NCI-H1417 (cell line): ENCODE results near the gene GRPEL2.
A peak's percentile ranks its signal among the peaks of the same experiment; 100 is the strongest.

Source experiments
- DNase-seq, 3 experiments: peaks; one replicate each; lab custom pipeline; 2025; lab: John Stamatoyannopoulos, UW

Gene GRPEL2

GRCh38 chr5:149357370-149358293, 12.3 kb downstream of the GRPEL2 start, which contains the start of gene PCYOX1L:
Gene PCYOX1L, plus strand, starts transcription at chr5:149358046. Its CDS starts 23 bp downstream, at chr5:149358069.
- DNase-seq = peak; percentile 90 to 95 (median 92)

GRCh38 chr5:149358294-149358651, 13.0 kb downstream of the GRPEL2 start:
- DNase-seq = peak; percentile 21 to 83 (median 66)

DNA sequence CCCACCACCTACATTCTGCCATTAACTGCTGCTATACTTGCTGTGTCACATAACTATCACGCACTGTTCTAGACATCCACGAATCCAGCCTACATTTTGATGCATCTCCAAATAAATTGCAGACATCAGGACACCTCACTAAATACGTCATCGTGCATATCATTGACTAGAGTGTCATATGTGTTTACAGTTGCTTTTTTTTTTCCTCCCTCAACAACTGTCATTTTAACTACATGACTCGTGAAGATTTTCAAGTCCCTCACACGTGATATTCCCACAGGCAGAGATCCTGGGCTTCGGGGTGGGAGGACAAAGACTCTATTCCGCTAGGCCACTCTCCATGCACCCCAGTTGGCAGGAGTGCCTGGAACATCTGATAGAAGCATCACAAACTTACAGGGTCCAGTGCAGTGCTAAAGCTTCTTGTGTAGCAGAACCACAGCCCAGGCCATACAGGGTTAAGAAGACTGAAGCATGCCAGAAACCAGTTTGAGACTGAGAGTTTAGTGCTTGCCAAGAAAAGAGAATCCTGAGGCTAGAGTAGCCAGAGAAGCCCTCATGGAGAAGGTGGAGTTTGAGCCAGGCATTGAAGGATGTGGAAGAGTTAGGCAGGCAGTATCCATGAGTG, 13.7 kb downstream of the GRPEL2 start:
- DNase-seq = no peak

DNA sequence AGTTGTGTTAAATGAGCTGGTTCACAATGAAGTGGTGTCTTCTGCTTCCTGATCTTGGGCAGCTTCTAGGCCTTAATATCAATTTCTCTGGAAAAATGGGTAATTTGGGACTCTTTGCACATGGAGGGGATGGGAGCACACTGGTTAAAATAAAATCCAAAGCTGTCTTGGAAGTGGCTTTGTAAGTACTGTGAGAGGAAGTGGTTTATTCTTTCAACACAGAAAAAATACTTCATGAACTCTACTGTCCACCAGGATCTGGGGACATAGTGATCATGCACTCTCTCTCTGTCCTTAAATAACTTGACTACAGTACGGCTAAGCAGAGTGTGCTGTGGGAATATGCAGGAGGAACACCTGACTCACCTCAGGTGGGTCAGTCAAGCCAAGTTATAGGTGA, 15.0 kb downstream of the GRPEL2 start:
- DNase-seq = no peak

GRCh38 chr5:149362541-149362940, 17.2 kb downstream of the GRPEL2 start:
- DNase-seq = no peak

- DNase-seq = no peak
Observed at GRCh38 chr5:149363358-149363757, 18.1 kb downstream of the GRPEL2 start.

GRCh38 chr5:149363936-149364335, 18.6 kb downstream of the GRPEL2 start:
- no peak for DNase-seq

DNA sequence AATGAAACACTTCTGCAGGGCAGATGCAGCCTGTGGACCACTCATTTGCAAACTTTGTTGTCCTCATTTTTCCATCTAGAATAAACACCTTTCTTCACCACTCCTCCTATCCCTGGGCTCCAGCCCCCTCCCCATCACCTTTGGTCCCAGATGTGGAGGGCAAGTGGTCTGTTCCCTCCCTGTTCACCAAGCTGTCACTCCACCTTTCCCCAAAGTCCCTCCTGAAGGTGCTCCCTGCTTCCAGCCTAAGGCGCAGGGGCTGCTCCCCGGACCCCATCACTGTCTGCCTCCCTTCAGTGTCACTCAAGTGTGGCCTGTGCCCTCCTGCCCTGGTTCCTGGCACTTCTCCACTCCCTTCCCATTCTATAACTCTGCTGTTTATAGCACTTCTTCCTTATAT, 19.4 kb downstream of the GRPEL2 start:
- no peak for DNase-seq

DNA sequence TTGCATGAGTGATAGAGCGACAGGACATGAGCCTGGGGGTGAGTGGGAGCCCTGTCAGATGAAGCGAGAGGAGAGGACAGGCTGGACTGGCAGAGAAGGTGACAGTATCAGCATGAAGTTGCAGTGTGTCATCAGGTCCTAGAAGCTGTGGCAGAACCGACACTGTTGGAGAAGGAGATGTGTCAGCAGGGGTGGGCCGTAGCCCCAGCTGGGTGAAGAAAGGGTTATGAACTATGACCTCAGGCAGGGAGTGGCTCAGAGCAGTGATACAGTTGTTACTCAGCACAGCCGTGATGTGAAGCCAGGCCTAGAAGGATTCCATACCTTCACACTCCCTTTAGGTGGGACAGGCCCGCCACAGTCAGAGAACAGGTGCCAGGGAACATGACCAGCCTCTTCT, 20.1 kb downstream of the GRPEL2 start:
- DNase-seq = no peak

- DNase-seq = no peak
Observed at GRCh38 chr5:149366169-149366729, 20.9 kb downstream of the GRPEL2 start.

GRCh38 chr5:149367249-149367971, 22.1 kb downstream of the GRPEL2 start:
- peak; percentile 18 to 76 (median 63) for DNase-seq

DNA sequence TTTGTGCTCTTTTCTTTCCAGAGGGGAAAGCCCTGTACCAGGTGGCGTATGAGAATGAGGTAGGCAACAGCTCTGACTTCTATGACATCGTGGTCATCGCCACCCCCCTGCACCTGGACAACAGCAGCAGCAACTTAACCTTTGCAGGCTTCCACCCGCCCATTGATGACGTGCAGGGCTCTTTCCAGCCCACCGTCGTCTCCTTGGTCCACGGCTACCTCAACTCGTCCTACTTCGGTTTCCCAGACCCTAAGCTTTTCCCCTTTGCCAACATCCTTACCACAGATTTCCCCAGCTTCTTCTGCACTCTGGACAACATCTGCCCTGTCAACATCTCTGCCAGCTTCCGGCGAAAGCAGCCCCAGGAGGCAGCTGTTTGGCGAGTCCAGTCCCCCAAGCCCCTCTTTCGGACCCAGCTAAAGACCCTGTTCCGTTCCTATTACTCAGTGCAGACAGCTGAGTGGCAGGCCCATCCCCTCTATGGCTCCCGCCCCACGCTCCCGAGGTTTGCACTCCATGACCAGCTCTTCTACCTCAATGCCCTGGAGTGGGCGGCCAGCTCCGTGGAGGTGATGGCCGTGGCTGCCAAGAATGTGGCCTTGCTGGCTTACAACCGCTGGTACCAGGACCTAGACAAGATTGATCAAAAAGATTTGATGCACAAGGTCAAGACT, 22.8 kb downstream of the GRPEL2 start:
- no peak for DNase-seq

GRCh38 chr5:149370878-149371277, 25.6 kb downstream of the GRPEL2 start:
- peak in 1 of 3 experiments; percentile 30 for DNase-seq

DNA sequence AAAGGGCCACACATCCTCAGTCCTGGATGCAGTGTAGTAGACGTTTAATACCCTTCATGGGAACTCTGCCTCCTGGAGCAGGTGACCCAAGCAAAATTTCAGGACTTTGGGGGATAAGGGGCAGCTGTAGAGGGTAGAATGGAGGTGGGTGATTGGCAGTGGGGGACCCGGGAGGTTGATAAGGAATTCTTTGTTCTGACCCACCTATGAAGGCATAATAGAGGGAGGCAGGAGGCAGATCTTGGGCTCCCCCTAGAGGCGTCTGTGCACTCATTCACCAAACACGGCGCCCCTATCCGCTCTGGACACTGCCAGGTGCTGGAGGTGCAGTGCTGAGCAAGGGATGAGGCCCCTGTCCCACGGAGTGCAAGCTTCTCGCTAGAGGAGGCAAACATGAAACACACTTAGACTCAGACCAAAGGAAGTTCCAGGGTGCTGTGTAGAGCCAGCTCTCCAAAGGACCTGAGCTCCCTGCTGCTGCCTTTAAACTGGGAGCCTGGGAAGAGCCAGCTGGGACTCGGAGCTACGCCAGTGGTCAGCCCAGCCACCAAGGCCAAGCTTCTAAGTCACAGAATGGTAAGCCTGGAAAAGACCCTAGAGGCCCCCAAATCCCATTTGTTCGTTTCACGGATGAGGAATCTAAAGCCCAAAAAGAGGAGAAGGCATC, 26.1 kb downstream of the GRPEL2 start:
- peak; percentile 37 to 74 (median 70) for DNase-seq

DNA sequence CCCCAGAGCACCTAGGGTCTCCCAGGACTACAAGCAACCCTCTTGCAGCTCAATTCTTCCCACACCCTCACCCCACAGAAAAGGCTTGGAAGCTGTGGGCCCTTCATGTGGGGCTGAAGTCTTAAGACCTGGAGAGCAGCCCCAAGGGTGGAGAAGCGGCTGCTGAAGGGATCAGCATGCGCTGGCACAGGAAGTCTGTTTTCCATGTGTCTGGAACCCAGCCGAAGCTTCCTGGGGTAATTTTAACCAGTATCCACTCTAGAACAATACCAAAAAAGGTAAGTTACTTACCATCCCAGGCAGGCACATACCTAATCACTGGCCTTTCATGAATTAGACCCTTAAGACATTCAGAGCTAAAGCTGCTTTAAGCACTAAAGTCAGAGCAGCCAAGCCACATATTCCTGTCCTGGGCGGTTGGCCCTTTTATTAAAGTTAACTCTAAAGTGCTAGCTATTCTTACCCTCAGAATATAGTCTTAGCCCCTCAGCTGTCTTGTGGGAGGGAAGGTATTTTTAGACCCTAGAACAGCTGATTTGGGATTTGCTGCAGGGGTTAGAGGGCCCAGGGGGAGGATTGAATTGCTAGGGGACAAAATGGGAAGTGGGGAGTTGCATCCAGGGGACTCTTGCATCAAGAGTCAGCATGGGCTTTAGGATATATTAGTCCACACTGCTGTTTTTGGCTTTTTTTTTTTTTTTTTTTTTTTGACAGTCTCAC, 26.9 kb downstream of the GRPEL2 start:
- DNase-seq = no peak

- no peak for DNase-seq
Observed at GRCh38 chr5:149372932-149373331, 27.6 kb downstream of the GRPEL2 start.

- DNase-seq = no peak
Observed at GRCh38 chr5:149374303-149374702, 29.0 kb downstream of the GRPEL2 start.

GRCh38 chr5:149374801-149375200, 29.5 kb downstream of the GRPEL2 start:
- no peak for DNase-seq

GRCh38 chr5:149375434-149375833, 30.1 kb downstream of the GRPEL2 start:
- DNase-seq = no peak

- DNase-seq = no peak
Observed at GRCh38 chr5:149376104-149376503, 30.8 kb downstream of the GRPEL2 start.
